H9 (cell line): ENCODE results near the gene CHRND. TPM values are rescaled to one million over a fixed set of nuclear protein-coding genes. Genes with fewer than 3 reads are reported as not detected.
A peak's percentile ranks its signal among the peaks of the same experiment; 100 is the strongest.

ENCODE experiments used
- DNase-seq: peaks from one replicate; pipeline ENCODE4 v3.0.0-alpha.2; 2017
- H2AFZ ChIP-seq: one replicate; pipeline ENCODE4 v1.6.1; 2013; ENCODE audit warnings: mild to moderate bottlenecking, low read length, control low read depth, moderate library complexity
- H2AK5ac ChIP-seq: 2 replicates; pipeline ENCODE4 v1.6.1; 2013; ENCODE audit warnings: low read length, control low read depth, mixed read lengths; ENCODE audit not compliant: insufficient read length
- H2BK120ac ChIP-seq: one replicate; pipeline ENCODE4 v1.6.1; 2013; ENCODE audit warnings: low read depth, mild to moderate bottlenecking, low read length, control low read depth, inconsistent platforms; ENCODE audit not compliant: poor library complexity, severe bottlenecking
- H2BK12ac ChIP-seq: 2 replicates; pipeline ENCODE4 v1.6.1; 2013; ENCODE audit warnings: low read length, control low read depth, mixed read lengths, low read depth; ENCODE audit not compliant: insufficient read length
- H2BK15ac ChIP-seq: 2 replicates; pipeline ENCODE4 v1.6.1; 2013; ENCODE audit warnings: low read depth, low read length, control low read depth
- H2BK20ac ChIP-seq: one replicate; pipeline ENCODE4 v1.6.1; 2013; ENCODE audit warnings: low read depth, mild to moderate bottlenecking, low read length, control low read depth, inconsistent platforms; ENCODE audit not compliant: poor library complexity, severe bottlenecking
- H2BK5ac ChIP-seq: 2 replicates; pipeline ENCODE4 v1.6.1; 2013; ENCODE audit warnings: low read length, control low read depth, mixed read lengths; ENCODE audit not compliant: insufficient read length
- H3K14ac ChIP-seq: 2 replicates; pipeline ENCODE4 v1.6.1; 2013; ENCODE audit warnings: low read length, control low read depth; ENCODE audit not compliant: insufficient read depth
- H3K18ac ChIP-seq: 2 replicates; pipeline ENCODE4 v1.6.1; 2013; ENCODE audit warnings: low read depth, mild to moderate bottlenecking, mixed read lengths, low read length, control low read depth; ENCODE audit not compliant: insufficient read length
- H3K23ac ChIP-seq: 2 replicates; pipeline ENCODE4 v1.6.1; 2013; ENCODE audit warnings: low read length, control low read depth, mixed read lengths, low read depth; ENCODE audit not compliant: insufficient read length
- H3K23me2 ChIP-seq: 2 replicates; pipeline ENCODE4 v1.6.1; 2013; ENCODE audit warnings: low read depth, mild to moderate bottlenecking, mixed read lengths, low read length, control low read depth; ENCODE audit not compliant: insufficient read length, poor library complexity, severe bottlenecking
- H3K27ac ChIP-seq: 2 replicates; pipeline ENCODE4 v1.5.1; 2013; ENCODE audit warnings: low read length, control low read depth, mixed read lengths, low read depth; ENCODE audit not compliant: insufficient read length
- H3K27me3 ChIP-seq: 2 replicates; pipeline ENCODE4 v1.6.1; 2013; ENCODE audit warnings: low read length, control low read depth, inconsistent platforms; ENCODE audit not compliant: insufficient read depth
- H3K4ac ChIP-seq: 2 replicates; pipeline ENCODE4 v1.6.1; 2013; ENCODE audit warnings: low read depth, mild to moderate bottlenecking, control low read depth, inconsistent platforms, low read length, moderate library complexity
- H3K4me1 ChIP-seq: 2 replicates; pipeline ENCODE4 v1.6.1; 2013; ENCODE audit warnings: low read length, control low read depth, inconsistent platforms; ENCODE audit not compliant: insufficient read depth
- H3K4me2 ChIP-seq: 2 replicates; pipeline ENCODE4 v1.6.1; 2013; ENCODE audit warnings: low read length, control low read depth, mixed read lengths; ENCODE audit not compliant: insufficient read length, insufficient read depth
- H3K56ac ChIP-seq: 2 replicates; pipeline ENCODE4 v1.6.1; 2013; ENCODE audit warnings: low read depth, mild to moderate bottlenecking, mixed read lengths, low read length, control low read depth; ENCODE audit not compliant: insufficient read length
- H3K79me1 ChIP-seq: 2 replicates; pipeline ENCODE4 v1.6.1; 2013; ENCODE audit warnings: low read depth, mild to moderate bottlenecking, moderate library complexity, low read length, control low read depth, inconsistent platforms; ENCODE audit not compliant: insufficient read depth, poor library complexity, severe bottlenecking
- H3K79me2 ChIP-seq: 2 replicates; pipeline ENCODE4 v1.6.1; 2013; ENCODE audit warnings: low read length, control low read depth, inconsistent platforms; ENCODE audit not compliant: insufficient read depth
- H3K9ac ChIP-seq: 2 replicates; pipeline ENCODE4 v1.6.1; 2013; ENCODE audit warnings: low read length, control low read depth, mixed read lengths; ENCODE audit not compliant: insufficient read length; ENCODE audit errors: extremely low read depth
- H3K9me3 ChIP-seq: one replicate; pipeline ENCODE4 v1.6.1; 2013; ENCODE audit warnings: low read depth, low read length, inconsistent platforms; ENCODE audit not compliant: control insufficient read depth
- H3T11ph ChIP-seq: one replicate; pipeline ENCODE4 v1.6.1; 2013; ENCODE audit warnings: mild to moderate bottlenecking, low read length, control low read depth, inconsistent platforms
- H4K20me1 ChIP-seq: one replicate; pipeline ENCODE4 v1.6.1; 2013; ENCODE audit not compliant: control insufficient read depth, insufficient read length, insufficient read depth
- H4K5ac ChIP-seq: 2 replicates; pipeline ENCODE4 v1.6.1; 2013; ENCODE audit warnings: low read depth, mild to moderate bottlenecking, mixed read lengths, low read length, control low read depth; ENCODE audit not compliant: insufficient read length
- H4K8ac ChIP-seq: replicated peaks from 2 replicates; pipeline ENCODE4 v1.6.1; 2013; ENCODE audit warnings: low read length, control low read depth, mixed read lengths, low read depth; ENCODE audit not compliant: insufficient read length
- H4K91ac ChIP-seq: 2 replicates; pipeline ENCODE4 v1.6.1; 2013; ENCODE audit warnings: low read depth, mild to moderate bottlenecking, moderate library complexity, mixed read lengths, low read length, control low read depth; ENCODE audit not compliant: insufficient read length
- H3K27ac Mint-ChIP-seq, 3 experiments: 2 replicates in 2 of 3; 3 replicates in 1 of 3; pipeline ENCODE4 v1.8.0; 2020 to 2021; ENCODE audit warnings: mixed read lengths in 3 of 3, mild to moderate bottlenecking in 1 of 3, moderate library complexity in 1 of 3
- H3K27me3 Mint-ChIP-seq: 2 replicates; pipeline ENCODE4 v1.8.0; 2021; ENCODE audit warnings: low read depth, mild to moderate bottlenecking, moderate library complexity, mixed read lengths
- H3K36me3 Mint-ChIP-seq, 3 experiments: 2 replicates in 2 of 3; 3 replicates in 1 of 3; pipeline ENCODE4 v1.8.0; 2020 to 2021; ENCODE audit warnings: low read depth in 3 of 3, mixed read lengths in 3 of 3; ENCODE audit not compliant: insufficient read depth in 1 of 3
- H3K4me1 Mint-ChIP-seq, 2 experiments: 2 replicates each; pipeline ENCODE4 v1.8.0; 2020; ENCODE audit warnings: mixed read lengths in 2 of 2
- H3K4me3 Mint-ChIP-seq, 2 experiments: 2 replicates in 1 of 2; 3 replicates in 1 of 2; pipeline ENCODE4 v1.8.0; 2020 to 2021; ENCODE audit warnings: mild to moderate bottlenecking in 2 of 2, mixed read lengths in 2 of 2, moderate library complexity in 1 of 2
- H3K9me3 Mint-ChIP-seq, 2 experiments: 2 replicates in 1 of 2; 3 replicates in 1 of 2; pipeline ENCODE4 v1.8.0; 2020; ENCODE audit warnings: mild to moderate bottlenecking in 2 of 2, mixed read lengths in 2 of 2, moderate library complexity in 1 of 2
- CTCF ChIP-seq: fragments of 200-600 bp; sonication (generic); conservative IDR thresholded peaks from 3 replicates; pipeline ENCODE4 v1.8.0; 2021; ENCODE audit warnings: antibody characterized with exemption, mild to moderate bottlenecking
- WGBS: extraction: QIAGEN DNeasy Blood & Tissue Kit; methylation state at CpG from one replicate; pipeline ENCODE4 v1.1.7; 2013; ENCODE audit warnings: missing lambda C conversion rate, low lambda C conversion rate, mixed read lengths; ENCODE audit not compliant: insufficient read length; ENCODE audit errors: extremely low coverage; 5-methylcytosine and 5-hydroxymethylcytosine counted together
- total RNA-seq: library from RNA; stranded (reverse); gene quantifications from 2 replicates; pipeline ENCODE4 v1.2.1, GENCODE V29; 2021

The CHRND gene
- total RNA-seq, 1 experiment from 2014 or later: not detected

DNA sequence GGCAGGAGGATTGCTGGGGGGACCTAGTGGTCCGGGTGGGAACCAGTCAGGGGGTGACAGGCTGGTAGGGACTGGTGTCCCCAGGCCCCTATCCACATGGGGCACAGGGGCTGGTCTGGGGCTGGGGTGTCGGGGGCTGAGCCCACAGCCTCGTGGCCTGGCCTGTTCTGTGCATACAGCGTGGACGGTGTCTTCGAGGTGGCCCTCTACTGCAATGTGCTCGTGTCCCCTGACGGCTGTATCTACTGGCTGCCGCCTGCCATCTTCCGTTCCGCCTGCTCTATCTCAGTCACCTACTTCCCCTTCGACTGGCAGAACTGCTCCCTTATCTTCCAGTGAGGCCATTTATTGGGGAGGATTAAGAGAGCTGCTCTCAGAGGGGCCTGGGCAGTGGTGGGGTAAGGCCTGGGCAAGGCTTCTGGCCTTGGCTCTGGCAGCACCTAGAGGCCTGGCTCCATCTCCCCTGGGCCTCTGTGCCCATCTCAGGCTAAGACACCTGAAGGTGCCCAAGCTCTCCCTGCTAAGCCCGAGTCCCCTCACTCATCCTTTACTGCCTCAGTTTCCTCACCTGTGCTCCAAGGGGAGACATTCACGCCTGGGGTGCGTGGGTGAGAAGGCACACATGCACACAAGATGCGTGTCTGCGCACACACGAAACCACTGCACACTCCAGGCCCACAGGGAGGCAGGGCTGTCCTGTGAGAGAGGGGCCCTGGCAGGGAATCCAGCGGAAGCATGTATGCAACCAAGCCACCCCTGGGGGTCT, 15.4 kb downstream of the CHRND start:
- no peaks in the 10 kb centered on the region for H3K79me2 ChIP-seq
- TF ChIP-seq CTCF: no peak
- H3T11ph ChIP-seq: no peak overlapping the region
- H2BK15ac ChIP-seq: no peak overlapping the region
- H3K4me3 Mint-ChIP-seq: no peak overlapping the region
- WGBS: no CpG with 5 or more reads among the region's 19 CpGs
- H3K9ac ChIP-seq: no peak overlapping the region
- no peak overlapping the region for H4K8ac ChIP-seq
- no peak overlapping the region for H4K91ac ChIP-seq
- H3K27ac ChIP-seq: no peak overlapping the region
- H3K14ac ChIP-seq: no peak overlapping the region
- DNase-seq: no peak
- no peak overlapping the region for H3K4ac ChIP-seq
- no peak overlapping the region for H3K23ac ChIP-seq
- peaks cover 18 to 22% of the 10 kb centered on the region in 2 experiments for H3K4me1 Mint-ChIP-seq
- no peak overlapping the region for H2BK5ac ChIP-seq
- H2BK12ac ChIP-seq: no peak overlapping the region
- H4K5ac ChIP-seq: no peak overlapping the region
- H2AK5ac ChIP-seq: no peak overlapping the region
- H3K9me3 Mint-ChIP-seq: peaks cover 4 to 6% of the 10 kb centered on the region in 2 experiments; a peak in 4 of 5 replicates
- no peaks in the 10 kb centered on the region for H3K79me1 ChIP-seq
- no peak overlapping the region for H2BK20ac ChIP-seq
- H3K36me3 Mint-ChIP-seq: peaks cover 3 to 6% (median 5%) of the 10 kb centered on the region in 3 experiments; a peak in 6 of 7 replicates
- peaks cover 4% of the 10 kb centered on the region; the same call in 1 of the 2 replicates for H3K4me1 ChIP-seq
- H3K18ac ChIP-seq: no peak overlapping the region
- H3K4me2 ChIP-seq: no peak overlapping the region
- H3K27ac Mint-ChIP-seq: peak overlapping the region in 1 of 3 experiments; percentile 83; a peak in 2 of 7 replicates
- H3K9me3 ChIP-seq: no peaks in the 10 kb centered on the region
- no peaks in the 10 kb centered on the region for H3K23me2 ChIP-seq
- H4K20me1 ChIP-seq: no peaks in the 10 kb centered on the region
- peaks cover 5% of the 10 kb centered on the region for H3K27me3 Mint-ChIP-seq
- H2AFZ ChIP-seq: no peak overlapping the region
- no peak overlapping the region for H3K56ac ChIP-seq
- H2BK120ac ChIP-seq: no peak overlapping the region
- H3K27me3 ChIP-seq: no peaks in the 10 kb centered on the region; the same call in 1 of the 2 replicates
